H9 (cell line): Measurements from ENCODE around the gene NDUFB11. TPM values are rescaled to one million over a fixed set of nuclear protein-coding genes. Genes with fewer than 3 reads are reported as not detected.
A peak's percentile ranks its signal among the peaks of the same experiment; 100 is the strongest.

Experiments
- DNase-seq: peaks from one replicate; pipeline ENCODE4 v3.0.0-alpha.2; 2017
- H2AFZ ChIP-seq: one replicate; pipeline ENCODE4 v1.6.1; 2013; ENCODE audit warnings: mild to moderate bottlenecking, low read length, control low read depth, moderate library complexity
- H2AK5ac ChIP-seq: 2 replicates; pipeline ENCODE4 v1.6.1; 2013; ENCODE audit warnings: low read length, control low read depth, mixed read lengths; ENCODE audit not compliant: insufficient read length
- H2BK120ac ChIP-seq: one replicate; pipeline ENCODE4 v1.6.1; 2013; ENCODE audit warnings: low read depth, mild to moderate bottlenecking, low read length, control low read depth, inconsistent platforms; ENCODE audit not compliant: poor library complexity, severe bottlenecking
- H2BK12ac ChIP-seq: 2 replicates; pipeline ENCODE4 v1.6.1; 2013; ENCODE audit warnings: low read length, control low read depth, mixed read lengths, low read depth; ENCODE audit not compliant: insufficient read length
- H2BK15ac ChIP-seq: 2 replicates; pipeline ENCODE4 v1.6.1; 2013; ENCODE audit warnings: low read depth, low read length, control low read depth
- H2BK20ac ChIP-seq: one replicate; pipeline ENCODE4 v1.6.1; 2013; ENCODE audit warnings: low read depth, mild to moderate bottlenecking, low read length, control low read depth, inconsistent platforms; ENCODE audit not compliant: poor library complexity, severe bottlenecking
- H2BK5ac ChIP-seq: 2 replicates; pipeline ENCODE4 v1.6.1; 2013; ENCODE audit warnings: low read length, control low read depth, mixed read lengths; ENCODE audit not compliant: insufficient read length
- H3K14ac ChIP-seq: 2 replicates; pipeline ENCODE4 v1.6.1; 2013; ENCODE audit warnings: low read length, control low read depth; ENCODE audit not compliant: insufficient read depth
- H3K18ac ChIP-seq: 2 replicates; pipeline ENCODE4 v1.6.1; 2013; ENCODE audit warnings: low read depth, mild to moderate bottlenecking, mixed read lengths, low read length, control low read depth; ENCODE audit not compliant: insufficient read length
- H3K23ac ChIP-seq: 2 replicates; pipeline ENCODE4 v1.6.1; 2013; ENCODE audit warnings: low read length, control low read depth, mixed read lengths, low read depth; ENCODE audit not compliant: insufficient read length
- H3K23me2 ChIP-seq: 2 replicates; pipeline ENCODE4 v1.6.1; 2013; ENCODE audit warnings: low read depth, mild to moderate bottlenecking, mixed read lengths, low read length, control low read depth; ENCODE audit not compliant: insufficient read length, poor library complexity, severe bottlenecking
- H3K27ac ChIP-seq: 2 replicates; pipeline ENCODE4 v1.5.1; 2013; ENCODE audit warnings: low read length, control low read depth, mixed read lengths, low read depth; ENCODE audit not compliant: insufficient read length
- H3K27me3 ChIP-seq: 2 replicates; pipeline ENCODE4 v1.6.1; 2013; ENCODE audit warnings: low read length, control low read depth, inconsistent platforms; ENCODE audit not compliant: insufficient read depth
- H3K4ac ChIP-seq: 2 replicates; pipeline ENCODE4 v1.6.1; 2013; ENCODE audit warnings: low read depth, mild to moderate bottlenecking, control low read depth, inconsistent platforms, low read length, moderate library complexity
- H3K4me1 ChIP-seq: 2 replicates; pipeline ENCODE4 v1.6.1; 2013; ENCODE audit warnings: low read length, control low read depth, inconsistent platforms; ENCODE audit not compliant: insufficient read depth
- H3K4me2 ChIP-seq: 2 replicates; pipeline ENCODE4 v1.6.1; 2013; ENCODE audit warnings: low read length, control low read depth, mixed read lengths; ENCODE audit not compliant: insufficient read length, insufficient read depth
- H3K56ac ChIP-seq: 2 replicates; pipeline ENCODE4 v1.6.1; 2013; ENCODE audit warnings: low read depth, mild to moderate bottlenecking, mixed read lengths, low read length, control low read depth; ENCODE audit not compliant: insufficient read length
- H3K79me1 ChIP-seq: 2 replicates; pipeline ENCODE4 v1.6.1; 2013; ENCODE audit warnings: low read depth, mild to moderate bottlenecking, moderate library complexity, low read length, control low read depth, inconsistent platforms; ENCODE audit not compliant: insufficient read depth, poor library complexity, severe bottlenecking
- H3K79me2 ChIP-seq: 2 replicates; pipeline ENCODE4 v1.6.1; 2013; ENCODE audit warnings: low read length, control low read depth, inconsistent platforms; ENCODE audit not compliant: insufficient read depth
- H3K9ac ChIP-seq: 2 replicates; pipeline ENCODE4 v1.6.1; 2013; ENCODE audit warnings: low read length, control low read depth, mixed read lengths; ENCODE audit not compliant: insufficient read length; ENCODE audit errors: extremely low read depth
- H3K9me3 ChIP-seq: one replicate; pipeline ENCODE4 v1.6.1; 2013; ENCODE audit warnings: low read depth, low read length, inconsistent platforms; ENCODE audit not compliant: control insufficient read depth
- H3T11ph ChIP-seq: one replicate; pipeline ENCODE4 v1.6.1; 2013; ENCODE audit warnings: mild to moderate bottlenecking, low read length, control low read depth, inconsistent platforms
- H4K20me1 ChIP-seq: one replicate; pipeline ENCODE4 v1.6.1; 2013; ENCODE audit not compliant: control insufficient read depth, insufficient read length, insufficient read depth
- H4K5ac ChIP-seq: 2 replicates; pipeline ENCODE4 v1.6.1; 2013; ENCODE audit warnings: low read depth, mild to moderate bottlenecking, mixed read lengths, low read length, control low read depth; ENCODE audit not compliant: insufficient read length
- H4K8ac ChIP-seq: replicated peaks from 2 replicates; pipeline ENCODE4 v1.6.1; 2013; ENCODE audit warnings: low read length, control low read depth, mixed read lengths, low read depth; ENCODE audit not compliant: insufficient read length
- H4K91ac ChIP-seq: 2 replicates; pipeline ENCODE4 v1.6.1; 2013; ENCODE audit warnings: low read depth, mild to moderate bottlenecking, moderate library complexity, mixed read lengths, low read length, control low read depth; ENCODE audit not compliant: insufficient read length
- H3K27ac Mint-ChIP-seq, 3 experiments: 2 replicates in 2 of 3; 3 replicates in 1 of 3; pipeline ENCODE4 v1.8.0; 2020 to 2021; ENCODE audit warnings: mixed read lengths in 3 of 3, mild to moderate bottlenecking in 1 of 3, moderate library complexity in 1 of 3
- H3K27me3 Mint-ChIP-seq: 2 replicates; pipeline ENCODE4 v1.8.0; 2021; ENCODE audit warnings: low read depth, mild to moderate bottlenecking, moderate library complexity, mixed read lengths
- H3K36me3 Mint-ChIP-seq, 3 experiments: 2 replicates in 2 of 3; 3 replicates in 1 of 3; pipeline ENCODE4 v1.8.0; 2020 to 2021; ENCODE audit warnings: low read depth in 3 of 3, mixed read lengths in 3 of 3; ENCODE audit not compliant: insufficient read depth in 1 of 3
- H3K4me1 Mint-ChIP-seq, 2 experiments: 2 replicates each; pipeline ENCODE4 v1.8.0; 2020; ENCODE audit warnings: mixed read lengths in 2 of 2
- H3K4me3 Mint-ChIP-seq, 2 experiments: 2 replicates in 1 of 2; 3 replicates in 1 of 2; pipeline ENCODE4 v1.8.0; 2020 to 2021; ENCODE audit warnings: mild to moderate bottlenecking in 2 of 2, mixed read lengths in 2 of 2, moderate library complexity in 1 of 2
- H3K9me3 Mint-ChIP-seq, 2 experiments: 2 replicates in 1 of 2; 3 replicates in 1 of 2; pipeline ENCODE4 v1.8.0; 2020; ENCODE audit warnings: mild to moderate bottlenecking in 2 of 2, mixed read lengths in 2 of 2, moderate library complexity in 1 of 2
- CTCF ChIP-seq: fragments of 200-600 bp; sonication (generic); conservative IDR thresholded peaks from 3 replicates; pipeline ENCODE4 v1.8.0; 2021; ENCODE audit warnings: antibody characterized with exemption, mild to moderate bottlenecking
- WGBS: extraction: QIAGEN DNeasy Blood & Tissue Kit; methylation state at CpG from one replicate; pipeline ENCODE4 v1.1.7; 2013; ENCODE audit warnings: missing lambda C conversion rate, low lambda C conversion rate, mixed read lengths; ENCODE audit not compliant: insufficient read length; ENCODE audit errors: extremely low coverage; 5-methylcytosine and 5-hydroxymethylcytosine counted together
- total RNA-seq: library from RNA; stranded (reverse); gene quantifications from 2 replicates; pipeline ENCODE4 v1.2.1, GENCODE V29; 2021

NDUFB11 gene
- total RNA-seq, 1 experiment from 2014 or later: 100 TPM

GRCh38 chrX:47169726-47170515 lies 25.4 kb upstream of the NDUFB11 start:
- no peaks in the 10 kb centered on the region for H4K20me1 ChIP-seq
- no peaks in the 10 kb centered on the region for H3K4me1 ChIP-seq
- H3K18ac ChIP-seq: no peak overlapping the region
- peak; percentile 15 for DNase-seq
- no peaks in the 10 kb centered on the region for H3K79me1 ChIP-seq
- no peak overlapping the region for H3K23ac ChIP-seq
- H3K27me3 Mint-ChIP-seq: no peaks in the 10 kb centered on the region; the same call in 1 of the 2 replicates
- TF ChIP-seq CTCF: no peak
- H3K9me3 Mint-ChIP-seq: peaks cover 67 to 76% of the 10 kb centered on the region in 2 experiments
- H3K27me3 ChIP-seq: no peaks in the 10 kb centered on the region
- peaks cover 30 to 54% (median 49%) of the 10 kb centered on the region in 3 experiments for H3K36me3 Mint-ChIP-seq
- H4K5ac ChIP-seq: no peak overlapping the region
- H3K9me3 ChIP-seq: no peaks in the 10 kb centered on the region
- H3K79me2 ChIP-seq: no peaks in the 10 kb centered on the region
- no peaks in the 10 kb centered on the region for H3K4me1 Mint-ChIP-seq
- no peak overlapping the region for H3K56ac ChIP-seq
- H2AFZ ChIP-seq: no peak overlapping the region
- no peak overlapping the region for H3K4ac ChIP-seq
- WGBS: no CpG with 5 or more reads among the region's 13 CpGs
- H3K4me3 Mint-ChIP-seq: no peak overlapping the region
- no peak overlapping the region for H2BK12ac ChIP-seq
- H3K23me2 ChIP-seq: no peaks in the 10 kb centered on the region
- no peak overlapping the region for H2BK15ac ChIP-seq
- H3K14ac ChIP-seq: no peak overlapping the region
- H2BK5ac ChIP-seq: no peak overlapping the region
- H4K91ac ChIP-seq: no peak overlapping the region
- H3K27ac ChIP-seq: no peak overlapping the region
- H3K4me2 ChIP-seq: no peak overlapping the region
- peak overlapping the region in 1 of 3 experiments; percentile 82; a peak in 2 of 7 replicates for H3K27ac Mint-ChIP-seq
- no peak overlapping the region for H4K8ac ChIP-seq
- no peak overlapping the region for H3T11ph ChIP-seq
- H2BK20ac ChIP-seq: no peak overlapping the region
- H3K9ac ChIP-seq: no peak overlapping the region
- no peak overlapping the region for H2BK120ac ChIP-seq
- H2AK5ac ChIP-seq: no peak overlapping the region
